ENCODE data around the gene IFIT5. TPM values are rescaled to one million over a fixed set of nuclear protein-coding genes. Genes with fewer than 3 reads are reported as not detected.
"Not testable (repeated sequence)": the region's sequence is repeated elsewhere in the genome, so short reads cannot be mapped to it uniquely, and the experiment has no call there.

Gene IFIT5
- total RNA-seq, 6 experiments from 2014 or later: 19.2 to 26.1 (median 22.4) TPM

- not testable (repeated sequence) for H3K4me3 Mint-ChIP-seq; H3K27me3 Mint-ChIP-seq (ENCODE audit: insufficient read depth); H3K27ac Mint-ChIP-seq
- peak; percentile 27 for DNase-seq
- H3K36me3 Mint-ChIP-seq (ENCODE audit: low read depth): peaks cover 38% of the 10 kb centered on the region
- peaks cover 26% of the 10 kb centered on the region for H3K4me1 Mint-ChIP-seq (ENCODE audit: low read depth)
- H3K9me3 Mint-ChIP-seq: peaks cover 11% of the 10 kb centered on the region
Measured at GRCh38 chr10:89412276-89412675, 2.1 kb upstream of the IFIT5 start.

- H3K4me1 Mint-ChIP-seq (ENCODE audit: low read depth): peaks cover 37% of the 10 kb centered on the region
- H3K27ac Mint-ChIP-seq: peak overlapping the region; percentile 96
- H3K9me3 Mint-ChIP-seq: peaks cover 11% of the 10 kb centered on the region
- H3K4me3 Mint-ChIP-seq: peak overlapping the region; percentile 94
- no peaks in the 10 kb centered on the region for H3K27me3 Mint-ChIP-seq (ENCODE audit: insufficient read depth)
- DNase-seq: no peak
- no peak for TF ChIP-seq CTCF (IDR thresholded peaks at IDR 0.05)
- peaks cover 29% of the 10 kb centered on the region for H3K36me3 Mint-ChIP-seq (ENCODE audit: low read depth)
Measured at GRCh38 chr10:89413398-89413912, 913 bp upstream of the IFIT5 start.

- Mint-ChIP-seq H3K9me3 (peaks cover 11% of the 10 kb centered on the region), H3K27me3 (ENCODE audit: insufficient read depth) (no peaks in the 10 kb centered on the region), H3K4me3 (peak overlapping the region; percentile 94), H3K36me3 (ENCODE audit: low read depth) (peaks cover 24% of the 10 kb centered on the region), H3K4me1 (ENCODE audit: low read depth) (peaks cover 47% of the 10 kb centered on the region), H3K27ac (peak overlapping the region; percentile 96)
- DNase-seq: peak; percentile 27
- TF ChIP-seq CTCF (IDR thresholded peaks at IDR 0.05): no peak; the same call in 1 of the 2 replicates
Measured at GRCh38 chr10:89414879-89415821, 782 bp downstream of the IFIT5 start.

GRCh38 chr10:89416465-89416864 lies 2.1 kb downstream of the IFIT5 start:
- peaks cover 11% of the 10 kb centered on the region for H3K9me3 Mint-ChIP-seq
- no peak for DNase-seq
- peaks cover 54% of the 10 kb centered on the region for H3K4me1 Mint-ChIP-seq (ENCODE audit: low read depth)
- H3K36me3 Mint-ChIP-seq (ENCODE audit: low read depth): peaks cover 35% of the 10 kb centered on the region
- H3K4me3 Mint-ChIP-seq: peak overlapping the region; percentile 94
- peak overlapping the region; percentile 96 for H3K27ac Mint-ChIP-seq
- H3K27me3 Mint-ChIP-seq (ENCODE audit: insufficient read depth): no peaks in the 10 kb centered on the region
- TF ChIP-seq CTCF (IDR thresholded peaks at IDR 0.05): no peak

GRCh38 chr10:89419548-89419947 lies 5.2 kb downstream of the IFIT5 start:
- Mint-ChIP-seq H3K4me3 (peak overlapping the region; percentile 69), H3K4me1 (ENCODE audit: low read depth) (peaks cover 48% of the 10 kb centered on the region), H3K27ac (no peak overlapping the region; the same call in 1 of the 2 replicates), H3K36me3 (ENCODE audit: low read depth) (peaks cover 26% of the 10 kb centered on the region), H3K27me3 (ENCODE audit: insufficient read depth) (no peaks in the 10 kb centered on the region), H3K9me3 (no peaks in the 10 kb centered on the region)
- TF ChIP-seq CTCF (IDR thresholded peaks at IDR 0.05): peak; percentile 50
- no peak for DNase-seq

GRCh38 chr10:89421018-89421476 lies 6.7 kb downstream of the IFIT5 start:
- Mint-ChIP-seq H3K27me3 (ENCODE audit: insufficient read depth) (no peaks in the 10 kb centered on the region), H3K4me3 (no peak overlapping the region)
- TF ChIP-seq CTCF (IDR thresholded peaks at IDR 0.05): no peak

More at GRCh38 chr10:89421018-89421476, 6.7 kb downstream of the IFIT5 start:
- H3K36me3 Mint-ChIP-seq (ENCODE audit: low read depth): peaks cover 19% of the 10 kb centered on the region
- peaks cover 39% of the 10 kb centered on the region for H3K4me1 Mint-ChIP-seq (ENCODE audit: low read depth)
- H3K9me3 Mint-ChIP-seq: no peaks in the 10 kb centered on the region
- no peak overlapping the region for H3K27ac Mint-ChIP-seq
- no peak for DNase-seq

All from HFFc6 (cell line).